Measurements from ENCODE around the gene CCDC51.
"Not testable (repeated sequence)": the region's sequence is repeated elsewhere in the genome, so short reads cannot be mapped to it uniquely, and the experiment has no call there.

The CCDC51 gene

DNA sequence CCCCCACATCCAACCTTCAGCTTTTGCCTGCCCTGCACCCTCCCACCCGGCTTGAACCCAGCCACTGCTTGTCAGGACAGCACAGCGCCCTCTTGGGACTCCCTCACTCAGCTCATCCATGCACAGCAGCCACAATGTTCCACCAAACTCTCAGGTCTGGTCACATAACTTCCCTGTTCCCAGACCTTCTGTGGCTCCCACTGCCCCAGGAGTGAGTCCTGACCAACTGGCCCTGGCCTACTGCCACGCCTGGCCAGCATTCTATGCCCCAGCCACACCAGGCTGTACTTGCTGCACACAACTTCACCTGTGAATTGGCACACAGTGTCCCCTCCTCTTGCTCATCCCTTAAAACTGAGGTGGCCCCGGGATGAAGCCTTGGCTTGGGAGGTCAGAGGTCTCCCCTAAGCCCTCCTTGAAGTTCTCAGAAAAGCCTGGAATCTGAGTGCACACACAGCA is 31.1 kb downstream of the CCDC51 start:
- in situ Hi-C loops (cut with MboI; ENCODE audit: low sequenced_read_pairs), result no loop called here

DNA sequence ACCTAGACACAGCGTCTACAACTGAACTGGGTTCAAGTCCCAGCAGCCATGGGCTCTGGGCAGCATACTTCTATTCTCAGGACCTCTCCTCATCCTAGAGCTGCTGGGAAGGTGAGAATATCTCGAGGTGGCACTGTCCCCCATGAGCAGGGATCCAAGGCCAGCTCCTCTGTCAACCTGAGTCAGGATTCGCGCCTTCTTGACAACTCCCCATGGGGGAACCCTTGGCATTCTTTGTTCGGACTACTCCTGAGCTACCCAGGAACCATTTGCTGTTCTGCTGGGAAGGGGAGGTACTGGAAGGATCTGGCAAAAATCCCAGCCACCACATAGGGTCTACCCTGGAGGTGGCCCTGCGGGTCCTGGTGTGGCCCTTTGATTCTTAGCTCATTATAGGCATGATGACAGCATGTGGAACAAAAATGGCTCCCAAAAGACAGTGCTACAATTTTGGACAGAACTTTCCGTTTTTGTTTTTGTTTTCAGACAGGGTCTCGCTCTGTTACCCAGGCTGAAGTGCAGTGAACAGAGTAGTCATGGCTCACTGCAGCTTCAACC is 32.3 kb downstream of the CCDC51 start:
- in situ Hi-C loops (cut with MboI; ENCODE audit: low sequenced_read_pairs), result no loop called here

DNA sequence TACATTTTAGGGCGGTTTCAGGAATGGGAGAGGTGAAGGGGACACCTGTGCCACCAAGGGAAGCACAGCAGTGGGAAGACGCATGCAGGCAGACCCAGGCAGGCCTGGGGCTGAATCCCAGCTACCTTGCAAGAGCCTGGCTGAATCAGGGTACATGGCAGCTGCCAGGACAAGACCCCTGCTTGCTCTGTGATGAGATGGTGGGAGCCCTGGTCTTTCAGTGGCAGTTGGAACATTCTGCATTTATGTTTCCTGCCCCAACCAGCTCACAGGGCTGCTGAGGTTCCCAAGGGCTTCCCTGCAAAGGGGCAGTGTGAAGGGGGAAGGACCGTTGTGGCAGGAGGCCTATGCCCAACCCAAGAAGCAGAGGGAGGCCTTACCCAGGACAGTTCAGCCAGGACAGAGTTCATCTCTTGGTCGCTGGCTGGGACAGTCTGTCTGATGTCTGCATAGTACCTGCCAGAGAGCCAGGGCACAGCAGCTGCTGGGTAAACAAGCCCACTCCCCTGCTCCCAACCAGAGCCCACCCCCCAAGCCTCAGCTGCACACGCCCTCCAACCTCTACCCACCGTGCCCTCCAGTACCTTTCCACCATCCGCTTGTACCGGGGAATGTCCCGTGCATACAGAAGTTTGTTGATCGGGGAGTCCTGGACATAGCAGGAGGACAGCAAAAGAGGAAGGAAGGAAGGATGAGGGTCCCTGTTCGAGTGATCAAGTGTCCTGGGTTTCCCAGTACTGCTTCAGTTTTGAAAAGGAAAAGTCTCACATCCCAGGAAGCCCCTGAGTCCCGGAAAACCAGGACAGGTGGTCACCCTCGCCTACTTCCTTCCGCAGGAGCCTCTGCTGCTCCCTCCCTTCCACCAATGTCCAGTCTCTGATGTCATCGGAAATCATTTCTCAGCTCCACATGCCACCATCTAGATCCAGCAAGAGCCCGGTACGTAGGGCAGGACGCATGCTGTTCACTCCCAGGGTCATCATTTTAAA is 33.2 kb downstream of the CCDC51 start:
- in situ Hi-C loops (cut with MboI; ENCODE audit: low sequenced_read_pairs), result no loop called here

DNA sequence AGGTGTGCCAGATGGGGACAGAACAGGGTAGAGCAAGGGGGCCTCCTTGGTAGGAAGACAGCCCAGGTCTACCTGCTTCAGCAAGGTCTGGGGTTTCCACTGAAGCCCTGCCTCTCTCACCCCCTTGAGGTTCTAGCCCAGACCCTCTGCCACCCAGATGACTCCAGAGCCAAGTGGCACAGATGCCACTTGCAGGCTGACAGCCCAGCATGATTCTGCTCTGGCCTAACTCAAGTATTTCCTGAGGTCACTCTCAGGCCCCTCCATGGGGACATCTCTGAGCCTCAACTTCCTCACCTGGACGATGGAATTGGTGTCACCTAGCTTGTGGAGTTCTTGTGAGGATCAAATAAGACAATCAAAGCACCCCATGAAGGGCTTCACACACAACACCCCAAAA is 33.9 kb downstream of the CCDC51 start:
- in situ Hi-C loops (cut with MboI; ENCODE audit: low sequenced_read_pairs), result no loop called here

DNA sequence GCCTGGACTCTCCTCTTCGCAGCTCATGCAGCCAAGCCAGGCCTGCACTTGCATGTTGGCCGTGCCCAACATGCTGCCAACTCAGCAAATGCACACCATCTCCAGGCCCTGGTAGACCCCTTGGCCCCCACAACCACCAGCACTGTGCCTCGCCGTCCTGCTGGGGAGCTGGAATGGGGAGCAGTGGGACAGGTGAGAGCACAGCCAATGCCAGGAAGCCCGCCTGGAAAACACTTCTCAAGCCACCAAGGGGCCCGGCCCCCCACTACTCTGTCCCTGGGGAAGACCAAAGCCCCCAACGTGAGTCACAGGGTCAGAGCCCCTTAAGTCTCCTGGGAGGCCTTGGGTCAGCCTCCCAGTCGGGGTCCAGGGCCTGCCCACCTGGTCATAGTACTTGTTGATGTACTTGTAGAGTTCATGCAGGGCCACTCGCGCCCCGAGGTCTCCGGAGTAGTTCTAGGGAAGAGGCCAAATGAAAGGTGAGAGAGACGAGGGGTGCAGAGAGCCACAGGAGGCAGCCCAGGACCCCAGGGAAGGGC is 34.5 kb downstream of the CCDC51 start:
- in situ Hi-C loops (cut with MboI; ENCODE audit: low sequenced_read_pairs), result no loop called here

DNA sequence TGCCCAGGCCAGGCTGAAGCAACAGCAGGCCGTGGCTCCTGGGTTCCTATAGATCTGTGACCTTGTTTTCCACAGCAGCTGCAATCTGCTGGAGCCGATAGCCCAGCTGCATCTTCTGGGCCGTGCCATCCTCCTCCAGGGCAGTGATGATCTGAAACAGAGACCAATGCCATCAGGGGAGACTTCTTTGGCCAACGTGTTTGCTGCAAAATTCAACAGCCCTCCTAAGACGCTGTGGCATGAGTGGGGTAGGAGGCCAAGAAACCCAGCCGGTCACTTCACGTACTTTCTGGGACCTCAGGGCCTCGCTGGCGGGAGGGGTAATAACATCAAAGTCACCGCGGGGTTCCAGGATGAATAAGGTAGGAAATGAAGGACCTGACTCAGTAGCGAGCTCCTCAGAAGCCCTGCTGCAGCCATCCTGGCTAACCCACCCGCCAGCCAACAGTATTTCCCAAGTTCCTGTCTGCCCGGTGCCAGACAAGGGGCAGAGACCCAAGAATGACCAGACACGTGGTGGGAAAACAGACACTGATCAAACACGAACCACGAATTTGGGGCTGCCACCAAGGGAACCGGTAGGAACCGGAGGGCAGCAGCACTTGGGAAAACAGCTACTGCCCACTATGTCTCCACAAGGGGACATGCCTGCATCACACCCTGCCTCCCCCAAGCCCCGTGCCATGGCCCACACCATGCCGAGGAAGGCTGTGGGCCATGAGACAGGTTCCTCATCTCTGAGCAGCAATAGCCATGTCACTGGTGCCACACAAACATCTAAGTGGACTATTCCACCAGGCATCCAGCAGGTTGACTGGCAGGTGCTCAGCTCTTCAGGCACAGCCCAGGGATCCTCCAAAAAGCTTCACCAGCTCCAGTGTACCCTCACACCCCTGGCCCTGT is 35.2 kb downstream of the CCDC51 start:
- in situ Hi-C loops (cut with MboI; ENCODE audit: low sequenced_read_pairs), result no loop called here

DNA sequence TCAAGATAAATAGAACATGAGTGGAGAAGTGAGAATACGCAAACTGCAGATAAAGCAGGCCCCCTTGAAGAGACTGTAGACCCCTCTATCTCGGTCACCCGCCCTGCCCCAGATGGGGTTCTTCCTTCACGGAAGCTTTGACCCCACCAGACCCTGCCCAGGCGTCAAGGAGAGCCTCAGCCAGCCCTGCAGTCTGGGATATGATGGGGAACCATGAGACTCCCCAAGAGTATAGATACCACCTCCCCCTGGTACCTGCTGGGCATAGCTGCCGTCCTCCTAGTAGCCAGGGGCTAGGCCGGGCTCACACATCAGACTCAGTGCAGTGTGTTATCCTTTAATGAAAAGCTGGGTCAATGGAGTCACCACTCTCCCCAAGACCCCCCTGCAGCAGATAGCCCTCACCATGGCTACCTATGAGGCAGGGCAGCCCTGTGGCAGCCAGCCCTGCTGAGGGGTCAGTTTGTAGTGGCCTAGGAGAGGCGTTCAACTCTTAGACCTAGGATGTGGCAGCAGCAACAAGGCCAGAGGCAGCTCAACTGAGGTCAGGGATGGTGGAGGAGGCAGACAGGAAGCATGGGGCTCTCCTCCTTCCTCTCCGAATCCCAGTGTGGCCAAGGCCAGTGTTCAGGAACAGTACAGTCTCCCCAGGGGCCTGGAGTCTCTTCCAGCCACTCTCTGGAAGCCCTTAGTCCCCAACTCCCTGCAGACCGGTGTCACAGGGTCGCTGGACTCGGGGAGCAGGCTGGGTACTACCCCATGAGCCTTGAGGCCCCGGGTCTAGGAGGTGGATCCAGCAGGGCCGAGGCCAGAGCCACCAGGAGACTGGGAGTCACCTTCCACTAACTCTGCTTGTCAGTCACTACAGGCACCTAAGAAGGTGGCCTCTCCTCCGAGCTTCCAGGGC is 36.1 kb downstream of the CCDC51 start:
- in situ Hi-C loops (cut with MboI; ENCODE audit: low sequenced_read_pairs), result no loop called here

DNA sequence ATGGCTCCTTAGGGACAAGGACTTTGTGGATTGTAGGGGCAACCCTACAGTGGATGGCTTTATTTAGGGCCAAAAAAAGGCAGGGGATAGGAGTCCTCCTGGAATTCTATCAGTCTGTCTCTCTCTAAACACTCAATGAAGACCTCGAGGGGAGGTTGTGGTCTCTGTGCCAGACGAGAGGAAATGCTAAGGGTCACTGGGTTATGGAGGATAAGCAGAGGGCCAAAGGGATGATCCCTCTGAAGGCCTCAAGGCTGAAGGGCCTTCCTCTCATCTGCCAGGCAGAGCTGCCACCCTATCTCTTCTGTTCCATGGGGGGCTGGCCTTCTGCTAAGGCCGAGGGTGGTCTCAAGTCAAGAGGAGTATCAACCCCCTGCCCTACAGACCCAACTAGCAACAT is 37.0 kb downstream of the CCDC51 start:
- in situ Hi-C loops (cut with MboI; ENCODE audit: low sequenced_read_pairs), result no loop called here

DNA sequence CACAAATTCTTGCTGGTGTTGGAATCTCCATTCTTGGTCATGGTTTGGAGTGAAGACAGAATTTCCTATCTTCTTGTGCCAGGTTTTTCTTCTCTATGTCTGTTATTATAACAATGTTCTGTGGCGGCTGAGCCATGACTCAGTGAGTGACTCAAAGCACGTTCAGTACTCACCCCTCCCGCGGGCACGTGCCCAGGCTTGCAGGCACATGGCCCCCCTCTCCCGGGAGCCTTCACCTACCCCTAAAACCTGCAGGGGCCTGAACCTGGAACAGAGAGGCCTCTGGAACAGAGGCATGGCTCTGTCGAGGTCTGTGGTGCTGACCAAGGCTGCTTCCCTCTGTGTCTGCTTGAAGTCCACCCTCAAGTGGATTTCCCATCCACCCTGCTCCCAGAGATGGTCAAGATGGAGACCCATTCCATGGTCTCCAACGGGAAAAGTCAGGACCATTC is 37.6 kb downstream of the CCDC51 start:
- in situ Hi-C loops (cut with MboI; ENCODE audit: low sequenced_read_pairs), result no loop called here

DNA sequence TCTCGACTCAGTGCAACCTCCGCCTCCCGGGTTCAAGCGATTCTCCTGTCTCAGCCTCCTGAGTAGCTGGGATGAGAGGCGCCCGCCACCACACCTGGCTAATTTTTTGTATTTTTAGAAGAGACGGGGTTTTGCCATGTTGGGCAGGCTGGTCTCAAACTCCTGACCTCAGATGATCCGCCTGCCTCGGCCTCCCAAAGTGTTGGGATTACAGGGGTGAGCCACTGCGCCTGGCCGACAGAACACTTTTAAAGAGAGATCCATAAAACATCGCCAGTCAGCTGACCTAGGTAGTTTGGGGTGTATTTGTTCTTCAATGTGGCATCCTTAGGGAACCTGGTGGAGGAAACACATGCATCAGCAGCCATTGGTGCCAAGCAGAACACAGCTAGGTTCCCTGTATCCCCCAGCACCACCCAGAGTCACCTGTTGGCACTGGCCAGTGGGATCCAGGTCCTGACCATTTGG is 38.5 kb downstream of the CCDC51 start:
- in situ Hi-C loops (cut with MboI; ENCODE audit: low sequenced_read_pairs), result not testable (repeated sequence)

DNA sequence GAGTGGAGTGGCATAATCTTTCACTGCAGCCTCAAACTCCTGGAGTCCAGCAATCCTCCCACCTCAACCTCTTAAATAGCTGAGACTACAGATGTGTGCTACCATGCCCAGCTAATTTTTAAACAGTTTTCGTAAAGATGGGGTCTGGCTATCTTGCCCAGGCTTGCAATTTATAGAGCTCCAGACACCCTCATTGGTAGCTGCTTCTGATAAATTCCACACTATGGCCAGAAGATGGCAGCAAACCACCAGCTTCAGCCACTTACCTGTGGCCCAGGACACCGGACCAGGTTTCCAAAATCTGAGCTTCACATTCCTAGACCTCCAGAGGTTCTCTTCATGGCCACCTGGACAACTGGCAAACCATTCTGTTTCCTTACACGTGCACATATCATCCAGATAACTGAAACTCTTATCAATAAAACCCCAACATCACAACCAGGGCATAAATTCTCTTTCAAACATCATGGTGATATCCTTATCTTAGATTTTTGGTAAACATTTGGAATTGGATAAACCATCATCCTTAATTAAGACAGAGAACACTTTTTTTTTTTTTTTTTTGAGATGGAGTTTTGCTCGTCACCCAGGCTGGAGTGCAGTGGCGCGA is 39.0 kb downstream of the CCDC51 start:
- in situ Hi-C loops (cut with MboI; ENCODE audit: low sequenced_read_pairs), result no loop called here

DNA sequence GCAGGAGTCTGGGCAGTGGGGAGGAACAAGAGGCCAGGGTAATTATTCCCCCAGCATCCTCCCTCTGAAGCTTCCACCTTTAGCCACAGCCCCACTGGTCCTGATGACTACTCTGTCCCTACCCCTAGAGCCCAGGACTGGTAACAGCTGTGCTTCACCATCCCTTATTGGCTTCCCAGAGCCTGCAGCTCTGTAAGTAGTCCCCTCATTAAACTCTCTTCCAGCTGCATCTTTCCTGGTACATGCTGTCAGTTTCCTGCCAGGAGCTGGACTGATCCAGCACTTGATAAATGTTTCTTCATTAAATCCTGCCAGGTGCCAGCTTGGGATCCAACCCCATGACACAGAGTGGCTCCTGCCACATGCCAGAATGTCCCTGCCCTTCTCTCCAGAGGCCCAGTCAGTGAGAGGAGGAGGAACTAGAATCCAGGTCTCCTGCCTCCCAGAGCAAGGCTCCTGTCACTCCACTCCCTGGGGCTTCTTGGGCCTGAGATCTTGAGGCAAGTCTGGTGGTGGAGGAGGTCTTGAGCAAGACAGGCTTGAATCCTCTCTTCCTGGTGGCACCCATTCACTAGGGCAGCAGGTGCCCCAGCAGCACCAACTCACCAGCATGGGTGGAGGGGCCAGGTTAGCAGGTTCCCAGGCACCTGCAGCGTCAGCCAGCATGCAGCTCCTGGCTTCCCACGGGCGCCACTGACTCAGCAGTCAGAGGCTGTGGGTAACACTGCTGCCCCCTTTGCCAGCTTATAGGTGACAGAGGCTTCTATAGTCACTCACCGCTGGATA is 40.3 kb downstream of the CCDC51 start:
- in situ Hi-C loops (cut with MboI; ENCODE audit: low sequenced_read_pairs), result no loop called here

DNA sequence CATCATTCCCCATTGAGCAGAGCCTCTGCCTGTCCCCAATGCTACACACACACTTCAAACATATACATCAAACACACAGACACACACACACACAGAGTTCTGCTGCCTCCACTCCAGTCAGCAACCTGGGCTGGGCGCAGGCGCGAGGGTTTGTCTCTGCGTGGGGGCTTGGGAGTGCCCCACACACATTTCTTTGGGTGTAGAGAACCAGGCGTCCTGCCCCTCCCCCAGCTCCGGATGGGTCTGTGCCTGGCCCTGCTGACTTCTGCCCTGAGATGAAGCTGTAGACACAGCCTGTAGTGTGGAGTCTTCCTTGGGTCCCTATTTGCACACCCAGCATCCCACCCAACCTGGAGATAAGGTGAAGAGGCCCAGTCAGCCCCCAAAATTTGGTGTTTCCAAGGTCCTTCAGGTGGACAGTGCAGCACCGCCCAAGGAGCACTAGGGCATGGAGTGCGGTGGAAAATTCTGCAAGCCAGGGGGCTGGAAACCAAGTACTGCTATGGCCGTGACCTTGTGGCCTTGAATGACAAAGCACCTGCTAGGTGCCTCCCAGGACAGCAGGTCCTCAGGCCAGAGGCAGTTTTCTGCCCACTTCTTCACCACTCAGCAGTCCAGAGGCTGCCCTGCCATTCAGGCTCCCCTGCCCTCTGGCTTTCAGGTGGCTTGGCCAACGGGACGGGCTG is 41.1 kb downstream of the CCDC51 start:
- in situ Hi-C loops (cut with MboI; ENCODE audit: low sequenced_read_pairs), result no loop called here

DNA sequence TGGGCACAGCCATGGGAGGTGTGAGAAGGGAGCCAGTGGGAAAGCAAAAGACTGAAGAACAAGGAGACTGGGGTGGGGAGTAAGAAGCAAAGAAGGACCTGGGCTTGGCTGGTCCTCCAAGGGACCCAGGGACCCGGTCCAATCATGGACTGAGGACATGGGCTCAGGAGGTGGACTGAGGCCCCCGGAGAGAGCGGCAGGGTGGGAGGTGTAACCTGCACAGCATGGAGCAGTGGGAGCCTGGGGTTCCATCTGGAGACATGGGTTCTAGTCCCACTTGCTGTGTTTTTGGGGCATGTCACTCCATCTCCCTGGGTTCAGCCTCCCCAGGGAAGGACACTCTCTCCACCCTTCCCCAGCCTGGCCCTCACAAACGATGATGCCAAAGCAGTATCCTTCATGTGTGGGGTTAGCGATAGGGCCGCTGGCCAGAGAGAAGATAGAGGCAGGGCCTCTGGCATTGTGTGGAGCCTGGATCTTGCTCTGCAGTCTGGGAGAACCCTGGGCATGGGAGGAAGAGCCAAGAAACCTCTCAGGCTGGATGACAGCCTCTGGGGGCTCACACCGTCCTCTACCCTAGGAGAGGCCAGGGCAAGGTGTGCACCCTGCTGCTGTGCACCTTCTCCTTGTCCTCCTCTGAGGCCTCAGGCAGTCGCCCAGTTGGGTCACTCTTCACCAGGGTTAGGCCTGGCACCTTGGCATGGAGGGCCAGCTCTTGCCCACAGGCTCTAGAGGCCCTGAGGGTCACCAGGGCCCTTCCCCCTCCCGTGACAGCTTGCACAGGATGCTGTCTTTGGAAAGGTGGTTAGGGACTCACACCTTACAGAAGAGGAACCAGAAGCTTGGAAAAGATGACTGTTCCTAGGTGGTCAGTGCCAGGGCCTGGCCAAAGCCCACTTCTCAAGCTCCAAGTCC is 41.9 kb downstream of the CCDC51 start:
- in situ Hi-C loops (cut with MboI; ENCODE audit: low sequenced_read_pairs), result no loop called here

DNA sequence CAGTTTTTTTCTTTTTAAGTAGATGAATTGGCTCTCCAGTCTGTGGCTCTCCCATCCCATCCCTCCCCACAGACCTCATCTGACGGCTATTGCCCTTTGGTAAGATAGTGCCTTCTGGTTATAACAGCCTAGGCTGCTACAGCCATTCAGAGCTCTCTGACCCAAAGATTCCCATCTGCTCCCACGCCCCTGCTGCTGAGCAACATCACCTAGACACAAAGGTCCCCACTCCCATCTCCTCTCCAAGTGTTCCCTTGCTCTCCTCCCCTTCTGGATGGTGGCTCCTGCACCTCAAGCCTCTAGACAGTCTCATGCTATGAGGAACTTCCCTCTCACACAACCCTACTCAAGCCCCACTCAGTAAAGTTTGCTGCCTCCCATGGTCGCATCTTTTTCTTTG is 44.2 kb downstream of the CCDC51 start:
- in situ Hi-C loops (cut with MboI; ENCODE audit: low sequenced_read_pairs), result no loop called here

DNA sequence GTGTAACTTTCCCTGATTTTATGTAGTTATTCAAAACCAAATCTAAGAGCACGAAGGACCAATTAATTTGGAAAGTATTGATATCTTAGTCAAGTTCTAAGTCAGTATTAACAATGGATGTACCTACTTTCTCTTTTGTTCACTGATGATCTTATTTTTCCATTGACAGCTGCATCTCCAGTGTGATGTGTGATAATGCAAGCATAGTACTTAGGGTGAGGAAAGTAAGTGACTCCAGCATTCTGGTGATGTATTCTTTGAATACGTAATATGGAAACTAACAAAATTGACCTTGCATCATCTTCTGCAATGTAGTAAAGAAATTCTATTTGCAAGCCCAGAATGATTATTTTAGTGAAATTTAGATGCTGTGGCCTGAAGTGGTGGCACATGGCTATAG is 45.5 kb downstream of the CCDC51 start:
- in situ Hi-C loops (cut with MboI; ENCODE audit: low sequenced_read_pairs), result no loop called here

DNA sequence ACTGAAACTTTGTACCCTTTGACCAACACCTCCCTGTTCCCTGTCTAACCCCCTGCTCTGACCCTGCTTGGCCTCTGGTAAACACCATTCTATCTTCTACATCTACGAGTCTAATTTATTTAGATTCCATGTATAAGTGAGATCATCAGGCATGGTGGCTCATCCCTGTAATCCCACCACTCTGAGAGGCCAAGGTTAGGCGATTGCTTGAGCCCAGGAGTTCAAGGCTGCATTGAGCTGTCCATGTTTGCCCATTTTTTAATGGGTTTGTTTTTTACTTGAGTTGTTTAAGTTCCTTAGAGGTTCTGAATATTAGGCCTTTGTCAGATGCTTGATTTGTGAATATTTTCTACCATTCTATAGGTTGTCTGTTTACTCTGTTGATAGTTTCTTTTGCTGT is 51.0 kb downstream of the CCDC51 start:
- in situ Hi-C loops (cut with MboI; ENCODE audit: low sequenced_read_pairs), result no loop called here

Measured in hTERT RPE-1 (cell line).